GM21367 (cell line): ENCODE results near the gene RGSL1.

Experiments used
- ATAC-seq: cut with Tn5 transposase; IDR thresholded peaks from one replicate; pipeline ENCODE4 v1.9.1; 2021; ENCODE audit not compliant: unreplicated experiment

RGSL1 gene

GRCh38 chr1:182587666-182588499 is 137.9 kb downstream of the RGSL1 start:
- peak; percentile 16 for ATAC-seq

GRCh38 chr1:182588500-182589396 is 138.8 kb downstream of the RGSL1 start, which contains the start of gene RNASEL:
Gene RNASEL, minus strand, starts transcription at chr1:182589256. Its CDS starts 2,450 bp downstream, at chr1:182586806.
- ATAC-seq, result peak; percentile 72

- no peak for ATAC-seq
These were observed 139.6 kb downstream of the RGSL1 start for GRCh38 chr1:182589520-182589919.

GRCh38 chr1:182589931-182590330 is 140.0 kb downstream of the RGSL1 start:
- ATAC-seq, result no peak

GRCh38 chr1:182595641-182596240 is 145.8 kb downstream of the RGSL1 start:
- ATAC-seq, result no peak

GRCh38 chr1:182596934-182597333 is 147.0 kb downstream of the RGSL1 start:
- ATAC-seq, result no peak

GRCh38 chr1:182598296-182598695 is 148.3 kb downstream of the RGSL1 start:
- ATAC-seq, result no peak

- no peak for ATAC-seq
These were observed 149.4 kb downstream of the RGSL1 start for GRCh38 chr1:182599339-182599738.

GRCh38 chr1:182600036-182600713 is 150.2 kb downstream of the RGSL1 start:
- ATAC-seq, result no peak

- ATAC-seq, result no peak
These were observed 150.9 kb downstream of the RGSL1 start for GRCh38 chr1:182600745-182601415.

- no peak for ATAC-seq
These were observed 151.5 kb downstream of the RGSL1 start for GRCh38 chr1:182601416-182601786.

- no peak for ATAC-seq
These were observed 152.0 kb downstream of the RGSL1 start for GRCh38 chr1:182601913-182602312.

GRCh38 chr1:182602935-182603645 is 153.1 kb downstream of the RGSL1 start:
- no peak for ATAC-seq

GRCh38 chr1:182603646-182604174 is 153.8 kb downstream of the RGSL1 start:
- ATAC-seq, result peak; percentile 3

- peak; percentile 90 for ATAC-seq
These were observed 154.5 kb downstream of the RGSL1 start, which contains the start of gene RGS16 for GRCh38 chr1:182604175-182605164. Gene RGS16, minus strand, starts transcription at chr1:182604389. Its CDS starts 130 bp downstream, at chr1:182604259.

- no peak for ATAC-seq
These were observed 157.6 kb downstream of the RGSL1 start for GRCh38 chr1:182607566-182607965.

GRCh38 chr1:182608236-182608635 is 158.3 kb downstream of the RGSL1 start:
- no peak for ATAC-seq
